Posterior vena cava (tissue), 2 donors: ENCODE results near the gene BRF1. TPM values are rescaled to one million over a fixed set of nuclear protein-coding genes. Genes with fewer than 3 reads are reported as not detected.

Source experiments
- DNase-seq: peaks from one replicate; pipeline ENCODE4 v3.0.0-alpha.2; 2020; ENCODE audit warnings: low spot score
- intact Hi-C, 2 donors: fragments of 100-400 bp; cut with DNase I; formaldehyde crosslinking; loops; one replicate each; pipeline versions ENCODE4 v1.14.1 to v1.14.2; 2022 to 2023
- total RNA-seq, 2 donors: library from RNA; stranded (reverse); fragmentation: NEBNext Ultra II Directional; extraction: Animal tissue kit (Norgen Biotek cat#: 25700); gene quantifications; one replicate each; pipeline ENCODE4 v1.2.1, GENCODE V29; 2021
- donor health status: DM: yes; HTN: yes; CAD: no.
- donor health status: DM: yes; HTN: yes; CAD: no.

Gene BRF1
- total RNA-seq, 2 donors from 2014 or later = 18.8 to 19.4 TPM

DNA sequence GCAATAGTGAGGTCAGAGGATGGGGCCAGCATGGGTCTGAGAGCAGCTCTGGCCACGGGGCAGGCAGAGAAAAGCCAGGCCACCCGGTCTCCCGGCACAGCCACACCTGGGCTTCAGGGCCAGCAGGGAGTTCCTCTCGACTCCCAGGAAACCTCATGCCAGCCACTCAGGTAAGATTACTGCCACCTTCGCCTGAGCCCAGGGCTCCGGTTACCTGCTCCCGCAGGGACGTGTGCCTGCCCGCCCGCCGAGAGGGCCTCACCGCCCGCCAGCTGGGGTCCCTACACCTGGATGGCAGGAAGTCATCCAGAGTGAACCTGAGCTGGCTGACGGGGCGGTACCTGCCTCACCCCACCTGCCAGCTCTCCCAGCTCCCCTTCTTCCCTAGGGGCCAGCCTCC, 139.5 kb downstream of the BRF1 start:
- intact Hi-C loops = no loop called here
- no peak for DNase-seq

DNA sequence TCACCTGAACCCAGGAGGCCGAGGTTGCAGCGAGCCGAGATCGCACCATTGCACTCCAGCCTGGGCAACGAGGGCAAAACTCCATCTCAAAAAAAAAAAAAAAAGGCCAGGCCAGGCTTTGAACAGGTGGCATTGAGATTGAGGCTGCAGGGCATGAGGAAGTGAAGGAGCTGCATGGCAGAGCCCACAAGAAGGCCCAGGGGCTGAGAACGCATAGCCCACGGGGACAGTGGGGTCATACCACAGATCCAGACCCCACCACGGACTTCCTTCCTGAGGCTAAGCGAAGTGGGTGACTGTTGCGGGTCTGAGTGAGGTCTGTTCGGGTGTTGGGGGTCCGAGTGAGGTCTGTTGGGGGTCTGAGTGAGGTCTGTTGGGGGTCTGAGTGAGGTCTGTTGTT, 140.0 kb downstream of the BRF1 start:
- intact Hi-C loops = no loop called here
- DNase-seq = no peak

DNA sequence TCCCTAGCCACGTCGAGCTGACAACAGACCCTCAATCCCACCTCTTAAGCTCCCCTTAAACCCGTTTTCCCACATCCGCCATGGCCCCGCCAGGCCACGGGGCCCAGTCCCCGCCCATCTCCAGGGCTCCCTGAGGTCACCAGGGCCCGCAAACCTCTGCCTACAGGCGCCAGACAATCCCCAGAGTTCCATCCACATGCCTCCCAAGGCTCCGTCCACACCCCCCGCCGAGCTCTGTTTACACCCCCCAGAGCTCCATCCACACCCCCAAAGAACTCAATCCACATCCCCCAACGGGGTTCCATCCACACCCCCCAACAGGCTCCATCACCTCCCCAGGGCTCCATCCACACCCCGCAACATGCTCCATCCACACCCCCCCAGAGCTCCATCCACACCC, 141.5 kb downstream of the BRF1 start:
- intact Hi-C loops = no loop called here
- no peak for DNase-seq

Other genes with a start within 250 kb of the BRF1 start
- 1 to 10 TPM; 1.8 to 3.1 TPM for gene GPR132, start 235.6 kb downstream of the BRF1 start, total RNA-seq
- 10 to 100 TPM; 13.0 to 17.3 TPM for gene JAG2, start 132.2 kb downstream of the BRF1 start, total RNA-seq
- gene NUDT14, start 119.7 kb downstream of the BRF1 start, total RNA-seq = 10 to 100 TPM; 12.7 to 15.9 TPM
- 10 to 100 TPM; 38.4 to 42.4 TPM for gene BTBD6, start 52.5 kb downstream of the BRF1 start, total RNA-seq
- gene PACS2, start 13.7 kb upstream of the BRF1 start, total RNA-seq = 10 to 100 TPM; 61.3 to 69.4 TPM
- under 1 TPM; 0.23 to 0.71 TPM for gene TEX22, start 97.5 kb upstream of the BRF1 start, total RNA-seq
- 10 to 100 TPM; 60.7 to 62.0 TPM for gene MTA1, start 118.8 kb upstream of the BRF1 start, total RNA-seq
- 100 to 1,000 TPM; 187 to 199 TPM for gene CRIP2, start 173.8 kb upstream of the BRF1 start, total RNA-seq
- gene CRIP1, start 185.9 kb upstream of the BRF1 start, total RNA-seq = 100 to 1,000 TPM; 122 to 285 TPM
- gene TEDC1, start 190.2 kb upstream of the BRF1 start, total RNA-seq = 10 to 100 TPM in 1 of 2 donors, 1 to 10 TPM in 1; 7.9 to 15.4 TPM
- 1 to 10 TPM; 1.9 to 2.2 TPM for gene TMEM121, start 225.6 kb upstream of the BRF1 start, total RNA-seq